Esophagus muscularis mucosa (tissue), 4 donors: ENCODE results near the gene ZFP36.

Experiments used
- CTCF ChIP-seq, 3 experiments: fragments of 200-600 bp in 2 of 3; fragments of 450-650 bp in 1 of 3; sonication (generic) in 2 of 3; IDR thresholded peaks; one replicate each; pipeline ENCODE4 v1.5.1; 2017 to 2019; ENCODE audit warnings: antibody characterized with exemption in 3 of 3, mild to moderate bottlenecking in 2 of 3, moderate library complexity in 1 of 3
- EP300 ChIP-seq: sonication (generic); formaldehyde crosslinking; IDR thresholded peaks from one replicate; pipeline ENCODE4 v1.6.1; 2017; ENCODE audit warnings: antibody characterized with exemption
- POLR2A ChIP-seq: fragments of 450-650 bp; IDR thresholded peaks from one replicate; pipeline ENCODE4 v1.6.1; 2017; ENCODE audit warnings: antibody characterized with exemption, moderate library complexity, mild to moderate bottlenecking, low read depth

- TF ChIP-seq CTCF (IDR thresholded peaks at IDR 0.05), result no peak
- no peak for TF ChIP-seq POLR2A
- no peak for TF ChIP-seq EP300
Measured at GRCh38 chr19:39424934-39425333, 18.3 kb downstream of the ZFP36 start.
